Measurements from ENCODE around the gene PLPP4. TPM values are rescaled to one million over a fixed set of nuclear protein-coding genes. Genes with fewer than 3 reads are reported as not detected.

The PLPP4 gene
- total and polyA plus RNA-seq, 2 of the 13 experiments (the other 11 are each of a cell fraction or from before 2014, with no cell fraction given) = not detected

- H2AFZ ChIP-seq (ENCODE audit: low read length) = no peak overlapping the region
- ATAC-seq (no peak), DNase-seq (ENCODE audit: low spot score) (no peak), FAIRE-seq (no peak)
- H3K36me3 ChIP-seq (replicated peaks in 1 of 2; ENCODE audit: control insufficient read depth in 1 of 2, insufficient read depth in 2 of 2, low read length in 2 of 2) = no peaks in the 10 kb centered on the region
- TF ChIP-seq ARNT2 (CRISPR knock-in tag; IDR thresholded peaks at IDR 0.05; ENCODE audit: low read depth) (no peak), JUN (CRISPR knock-in tag; IDR thresholded peaks at IDR 0.05) (no peak), EZH2 (conservative IDR thresholded peaks at IDR 0.05; ENCODE audit: low read depth, low read length) (no peak), ZFX (CRISPR knock-in tag; IDR thresholded peaks at IDR 0.05; ENCODE audit: low read depth) (no peak), PAX8 (CRISPR knock-in tag; IDR thresholded peaks at IDR 0.05; ENCODE audit: borderline replicate concordance) (no peak), ZNF333 (CRISPR knock-in tag; IDR thresholded peaks at IDR 0.05; ENCODE audit: borderline replicate concordance) (no peak), ZNF296 (CRISPR knock-in tag; conservative IDR thresholded peaks at IDR 0.05) (no peak), ZNF280B (CRISPR knock-in tag; IDR thresholded peaks at IDR 0.05; ENCODE audit: borderline replicate concordance) (no peak)
- no peak overlapping the region for H3K4me3 ChIP-seq (replicated peaks in 1 of 3; ENCODE audit: insufficient read depth in 1 of 3, low read depth in 2 of 3, low read length in 3 of 3)
- H3K4me1 ChIP-seq (ENCODE audit: insufficient read depth, low read length) = no peaks in the 10 kb centered on the region
- H4K20me1 ChIP-seq (ENCODE audit: insufficient read depth, low read length) = no peaks in the 10 kb centered on the region
- no peak overlapping the region for H3K4me2 ChIP-seq (ENCODE audit: low read depth, low read length)
- no peaks in the 10 kb centered on the region for H3K27me3 ChIP-seq (ENCODE audit: control insufficient read depth in 1 of 2, insufficient read depth in 2 of 2, low read length in 2 of 2)
- no peaks in the 10 kb centered on the region for H3K9me3 ChIP-seq (ENCODE audit: low read length)
- ChIA-PET CTCF (ENCODE audit: low intra/inter-chr PET ratio, low total read pairs) (no interaction called here), POLR2A (no interaction called here)
- no peaks in the 10 kb centered on the region for H3K79me2 ChIP-seq (ENCODE audit: insufficient read depth, low read length)
- in situ Hi-C loops (cut with HindIII; ENCODE audit: extremely low pct_ligation_motif_present, low pct_unique_long_range_greater_than_20kb) = no loop called here
- no TSS peak for BruUV-seq (replicated peaks)
- intact Hi-C loops (cut with micrococcal nuclease; ENCODE audit: unreplicated experiment) = no loop called here
- H3K9ac ChIP-seq (ENCODE audit: insufficient read depth, low read depth, low read length) = no peak overlapping the region
- H3K27ac ChIP-seq (ENCODE audit: extremely low read length, insufficient read depth, low read length) = no peak overlapping the region
- WGBS (ENCODE audit: low lambda C conversion rate) = 0% methylated on average over 1 of the region's 1 CpG
These were observed 175.0 kb downstream of the PLPP4 start for GRCh38 chr10:120632047-120632446.

- Histone ChIP-seq H3K79me2 (ENCODE audit: insufficient read depth, low read length) (no peaks in the 10 kb centered on the region), H3K27ac (ENCODE audit: extremely low read length, insufficient read depth, low read length) (no peak overlapping the region), H3K9ac (ENCODE audit: insufficient read depth, low read depth, low read length) (no peak overlapping the region), H3K9me3 (ENCODE audit: low read length) (no peaks in the 10 kb centered on the region), H3K36me3 (replicated peaks in 1 of 2; ENCODE audit: control insufficient read depth in 1 of 2, insufficient read depth in 2 of 2, low read length in 2 of 2) (no peaks in the 10 kb centered on the region), H3K4me2 (ENCODE audit: low read depth, low read length) (no peak overlapping the region), H4K20me1 (ENCODE audit: insufficient read depth, low read length) (no peaks in the 10 kb centered on the region), H3K4me1 (ENCODE audit: insufficient read depth, low read length) (no peaks in the 10 kb centered on the region), H2AFZ (ENCODE audit: low read length) (no peak overlapping the region), H3K27me3 (ENCODE audit: control insufficient read depth in 1 of 2, insufficient read depth in 2 of 2, low read length in 2 of 2) (no peaks in the 10 kb centered on the region), H3K4me3 (replicated peaks in 1 of 3; ENCODE audit: insufficient read depth in 1 of 3, low read depth in 2 of 3, low read length in 3 of 3) (no peak overlapping the region)
- no peak for FAIRE-seq
- POLR2A ChIA-PET = no interaction called here
- intact Hi-C loops (cut with micrococcal nuclease; ENCODE audit: unreplicated experiment) (no loop called here), in situ Hi-C loops (cut with HindIII; ENCODE audit: extremely low pct_ligation_motif_present, low pct_unique_long_range_greater_than_20kb) (no loop called here)
- no TSS peak for BruUV-seq (replicated peaks)
- CTCF ChIA-PET (ENCODE audit: low intra/inter-chr PET ratio, low total read pairs) = no interaction called here
- ATAC-seq = no peak
- 2% methylated on average over 3 of the region's 3 CpGs for WGBS (ENCODE audit: low lambda C conversion rate)
- DNase-seq (ENCODE audit: low spot score) = no peak
- TF ChIP-seq HNRNPK (IDR thresholded peaks at IDR 0.05; ENCODE audit: low read depth, low read length, poor library complexity, severe bottlenecking) (no peak), PLRG1 (conservative IDR thresholded peaks at IDR 0.05) (no peak), PCBP2 (optimal IDR thresholded peaks at IDR 0.05; ENCODE audit: low read depth, low read length, poor library complexity, severe bottlenecking) (no peak), BRCA1 (CRISPR knock-in tag; IDR thresholded peaks at IDR 0.05) (no peak), ZSCAN21 (CRISPR knock-in tag; IDR thresholded peaks at IDR 0.05; ENCODE audit: borderline replicate concordance) (no peak), FOXA1 (IDR thresholded peaks at IDR 0.05) (no peak), FOXA1 (CRISPR knock-in tag; IDR thresholded peaks at IDR 0.05) (no peak), ESRRA (CRISPR knock-in tag; IDR thresholded peaks at IDR 0.05; ENCODE audit: low read depth) (no peak)
These were observed 175.9 kb downstream of the PLPP4 start for GRCh38 chr10:120632942-120633341.

Measured in HepG2 (cell line).